Kidney epithelial cell (primary cell): ENCODE data around the gene PGAP1. TPM values are rescaled to one million over a fixed set of nuclear protein-coding genes. Genes with fewer than 3 reads are reported as not detected.

Experiments used
- DNase-seq: peaks from one replicate; pipeline ENCODE4 v3.0.0-alpha.2; 2010; ENCODE audit warnings: low read depth
- H3K27me3 ChIP-seq: 2 replicates; pipeline ENCODE4 v1.6.0; 2011; ENCODE audit warnings: low read length; ENCODE audit not compliant: control insufficient read depth, insufficient read depth
- H3K36me3 ChIP-seq: 2 replicates; pipeline ENCODE4 v1.5.1; 2011; ENCODE audit warnings: low read length; ENCODE audit not compliant: control insufficient read depth, insufficient read depth
- H3K4me3 ChIP-seq: 2 replicates; pipeline ENCODE4 v1.5.1; 2011; ENCODE audit warnings: low read depth, mild to moderate bottlenecking, control low read depth, low read length
- total RNA-seq: library from RNA; depleted of rRNA; stranded (reverse); fragments of >200 nt; gene quantifications from 2 replicates; pipeline ENCODE4 v1.2.3, GENCODE V29; 2015
- TF ChIP-seq, protein P1 (sequence below): IDR thresholded peaks from 2 replicates; pipeline ENCODE4 v1.5.1; 2011; ENCODE audit warnings: mild to moderate bottlenecking, moderate library complexity, low read length, control low read depth, inconsistent platforms; ENCODE audit not compliant: insufficient read depth, poor library complexity, severe bottlenecking

The PGAP1 gene
- total RNA-seq, 1 donor from 2014 or later, result 5.3 TPM

DNA sequence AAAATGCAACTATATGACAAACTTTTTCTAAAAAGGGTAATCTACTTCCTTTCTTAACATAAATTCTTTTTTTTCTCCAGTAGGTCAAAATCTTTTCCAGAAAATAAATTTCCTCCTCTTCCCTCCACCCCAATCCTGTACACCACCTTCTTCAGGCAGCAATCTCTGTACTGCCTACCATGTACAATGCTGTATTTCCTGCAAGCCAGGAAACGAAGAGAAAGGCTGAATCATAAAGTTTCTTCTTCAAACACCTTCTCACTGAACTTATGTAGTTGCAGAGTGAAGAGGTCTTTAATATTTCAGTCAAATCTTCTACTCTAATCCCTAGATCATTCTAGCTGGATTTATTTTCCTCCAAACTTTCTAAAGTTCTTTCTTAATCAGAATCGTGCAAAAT lies 99.2 kb downstream of the PGAP1 start:
- H3K27me3 ChIP-seq, result no peaks in the 10 kb centered on the region
- no peak overlapping the region for H3K4me3 ChIP-seq
- TF ChIP-seq, protein P1, sequence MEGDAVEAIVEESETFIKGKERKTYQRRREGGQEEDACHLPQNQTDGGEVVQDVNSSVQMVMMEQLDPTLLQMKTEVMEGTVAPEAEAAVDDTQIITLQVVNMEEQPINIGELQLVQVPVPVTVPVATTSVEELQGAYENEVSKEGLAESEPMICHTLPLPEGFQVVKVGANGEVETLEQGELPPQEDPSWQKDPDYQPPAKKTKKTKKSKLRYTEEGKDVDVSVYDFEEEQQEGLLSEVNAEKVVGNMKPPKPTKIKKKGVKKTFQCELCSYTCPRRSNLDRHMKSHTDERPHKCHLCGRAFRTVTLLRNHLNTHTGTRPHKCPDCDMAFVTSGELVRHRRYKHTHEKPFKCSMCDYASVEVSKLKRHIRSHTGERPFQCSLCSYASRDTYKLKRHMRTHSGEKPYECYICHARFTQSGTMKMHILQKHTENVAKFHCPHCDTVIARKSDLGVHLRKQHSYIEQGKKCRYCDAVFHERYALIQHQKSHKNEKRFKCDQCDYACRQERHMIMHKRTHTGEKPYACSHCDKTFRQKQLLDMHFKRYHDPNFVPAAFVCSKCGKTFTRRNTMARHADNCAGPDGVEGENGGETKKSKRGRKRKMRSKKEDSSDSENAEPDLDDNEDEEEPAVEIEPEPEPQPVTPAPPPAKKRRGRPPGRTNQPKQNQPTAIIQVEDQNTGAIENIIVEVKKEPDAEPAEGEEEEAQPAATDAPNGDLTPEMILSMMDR, result no peak
- DNase-seq, result no peak
- H3K36me3 ChIP-seq, result no peaks in the 10 kb centered on the region

DNA sequence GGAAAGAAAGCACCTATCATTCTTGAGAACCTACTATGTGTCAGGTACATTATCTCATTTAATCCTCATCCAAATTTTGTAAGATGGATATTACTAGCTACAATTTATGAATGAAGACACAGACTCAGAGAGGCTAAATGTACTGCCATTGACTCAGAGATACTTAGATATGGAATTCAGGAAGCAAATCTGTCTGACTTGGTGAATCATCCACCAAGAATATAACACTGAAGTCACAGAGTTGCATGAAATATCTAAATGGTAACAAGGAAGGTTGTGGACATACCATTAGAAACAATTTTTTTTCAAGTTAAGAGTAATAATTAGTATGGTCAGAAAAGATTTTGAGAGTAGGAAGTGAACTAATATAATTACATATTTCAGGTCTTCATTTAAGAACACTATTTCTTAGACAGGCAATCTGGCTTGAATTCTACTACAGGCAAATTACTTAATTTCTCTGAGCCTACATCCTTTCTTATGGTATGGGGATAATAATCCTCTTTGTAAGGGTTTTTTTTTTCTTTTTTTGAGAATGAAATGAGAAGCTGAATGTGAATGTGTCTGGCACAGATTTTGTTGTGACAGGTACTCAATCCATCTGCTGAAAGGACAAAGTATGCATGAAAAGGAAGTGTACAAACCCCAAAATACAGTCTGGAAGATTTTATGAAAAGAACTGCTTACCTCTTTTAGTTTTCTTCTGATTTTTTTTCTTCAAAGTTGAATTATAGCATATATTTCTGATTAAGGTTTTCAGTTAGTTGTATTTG lies 102.6 kb downstream of the PGAP1 start:
- H3K4me3 ChIP-seq, result no peak overlapping the region
- no peaks in the 10 kb centered on the region for H3K36me3 ChIP-seq
- H3K27me3 ChIP-seq, result no peaks in the 10 kb centered on the region
- TF ChIP-seq, protein P1, result no peak
- DNase-seq, result peak; percentile 25

DNA sequence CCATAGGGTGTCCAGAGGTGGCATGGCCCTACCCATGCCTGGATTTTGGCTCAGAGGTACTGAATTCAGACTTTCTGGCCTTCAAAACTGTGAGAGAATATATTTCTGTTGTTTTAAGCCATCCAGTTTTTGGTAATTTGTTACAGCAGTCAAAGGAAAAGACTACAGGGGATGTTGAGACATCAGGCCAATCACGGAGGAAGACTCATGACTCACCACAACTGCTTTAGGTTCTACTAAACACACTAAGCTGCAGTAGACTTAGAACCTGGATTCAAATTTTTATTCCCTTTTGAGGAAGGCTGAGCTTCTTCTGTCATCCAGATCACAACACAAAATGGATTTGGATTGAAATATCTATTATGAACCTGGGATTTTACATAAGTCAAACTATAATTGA lies 105.3 kb downstream of the PGAP1 start:
- TF ChIP-seq, protein P1, result no peak
- no peak overlapping the region for H3K4me3 ChIP-seq
- no peak for DNase-seq

DNA sequence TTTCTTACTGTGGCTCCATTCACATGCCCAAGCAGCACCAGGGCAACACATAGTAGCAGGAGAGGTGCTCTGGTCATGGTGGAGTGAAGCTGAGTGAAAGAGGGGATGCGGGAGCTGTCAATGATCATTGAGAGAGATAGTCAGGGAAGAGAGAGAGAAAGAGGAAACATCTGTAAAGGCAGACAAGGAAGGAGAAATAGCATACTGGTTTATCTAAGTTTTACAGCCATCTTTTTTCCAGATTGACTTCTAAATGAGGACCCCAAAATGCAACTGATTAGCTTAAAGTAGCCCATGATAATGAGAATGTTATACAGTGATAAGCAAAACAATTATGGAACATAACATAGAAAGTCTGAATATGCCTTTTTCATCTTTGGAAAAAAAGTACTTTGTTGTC lies 117.2 kb downstream of the PGAP1 start, which contains the start of gene C2orf66:
Gene C2orf66 (minus strand): TSS at position 96 of the 400 bp plus-strand sequence. CDS start 19 bp downstream, at position 77.
- no peaks in the 10 kb centered on the region for H3K27me3 ChIP-seq
- no peak for DNase-seq
- no peak within 1 kb of the TSS for H3K4me3 ChIP-seq
- H3K36me3 ChIP-seq, result no peaks in the 10 kb centered on the region
- TF ChIP-seq, protein P1, result no peak

More for the DNA sequence above, 105.3 kb downstream of the PGAP1 start:
- H3K36me3 ChIP-seq, result no peaks in the 10 kb centered on the region
- H3K27me3 ChIP-seq, result no peaks in the 10 kb centered on the region

DNA sequence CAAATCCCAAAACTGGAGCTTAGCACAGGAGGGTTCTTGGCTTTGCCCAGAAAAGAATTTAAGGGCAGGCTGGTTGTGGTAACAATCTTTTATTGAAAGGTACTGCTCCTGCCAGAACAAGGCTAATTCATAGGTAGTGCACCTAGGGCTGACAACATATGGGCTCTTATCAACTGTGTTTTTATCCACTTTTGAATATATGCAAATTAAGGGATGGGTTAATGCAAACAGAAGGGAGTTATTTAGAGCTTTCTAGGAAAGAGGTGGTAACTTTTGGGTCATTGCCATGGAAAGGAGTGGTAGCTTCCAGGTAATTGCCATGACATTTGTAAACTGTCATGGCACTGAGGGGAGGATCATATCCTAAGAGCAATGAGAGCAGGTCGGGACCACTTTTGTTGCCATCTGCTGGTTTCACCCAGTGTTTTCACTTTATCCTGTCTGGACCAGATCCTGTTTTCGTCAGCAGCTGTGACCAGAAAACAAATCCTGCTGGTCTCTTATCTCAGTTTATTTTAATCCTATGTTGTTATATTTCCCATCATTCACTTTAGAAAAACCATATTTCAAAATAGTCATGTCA lies 118.3 kb downstream of the PGAP1 start:
- DNase-seq, result no peak
- no peaks in the 10 kb centered on the region for H3K27me3 ChIP-seq
- TF ChIP-seq, protein P1, result no peak
- no peak overlapping the region for H3K4me3 ChIP-seq
- no peaks in the 10 kb centered on the region for H3K36me3 ChIP-seq
